Hepatocyte (in vitro differentiated cells): Measurements from ENCODE around the gene SPSB4. TPM values are rescaled to one million over a fixed set of nuclear protein-coding genes. Genes with fewer than 3 reads are reported as not detected.

Experiments used
- DNase-seq: peaks from one replicate; pipeline ENCODE4 v3.0.0-alpha.2; 2016; ENCODE audit warnings: low spot score
- H2AFZ ChIP-seq: fragments of 200-600 bp; sonication (generic); 2 replicates; pipeline ENCODE4 v1.6.0; 2016; ENCODE audit warnings: antibody characterized with exemption, mild to moderate bottlenecking
- H3K27ac ChIP-seq: fragments of 200-600 bp; sonication (generic); 2 replicates; pipeline ENCODE4 v1.5.1; 2016; ENCODE audit warnings: mild to moderate bottlenecking
- H3K27me3 ChIP-seq: fragments of 200-600 bp; sonication (generic); 2 replicates; pipeline ENCODE4 v1.6.1; 2016
- H3K36me3 ChIP-seq: fragments of 200-600 bp; sonication (generic); replicated peaks from 2 replicates; pipeline ENCODE4 v1.5.1; 2016; ENCODE audit warnings: low read depth; ENCODE audit not compliant: insufficient read depth
- H3K4me1 ChIP-seq: fragments of 200-600 bp; sonication (generic); 2 replicates; pipeline ENCODE4 v1.5.1; 2016; ENCODE audit warnings: mild to moderate bottlenecking, moderate library complexity; ENCODE audit not compliant: insufficient read depth
- H3K4me2 ChIP-seq: fragments of 200-600 bp; sonication (generic); 2 replicates; pipeline ENCODE4 v1.6.0; 2016
- H3K4me3 ChIP-seq: fragments of 200-600 bp; sonication (generic); 2 replicates; pipeline ENCODE4 v1.5.1; 2016; ENCODE audit warnings: mild to moderate bottlenecking
- H3K79me2 ChIP-seq: fragments of 200-600 bp; sonication (generic); 2 replicates; pipeline ENCODE4 v1.6.0; 2017; ENCODE audit warnings: mild to moderate bottlenecking
- H3K9me2 ChIP-seq: fragments of 200-600 bp; sonication (generic); replicated peaks from 2 replicates; pipeline ENCODE4 v1.6.0; 2017; ENCODE audit warnings: mild to moderate bottlenecking; ENCODE audit not compliant: insufficient read depth
- H3K9me3 ChIP-seq: fragments of 200-600 bp; sonication (generic); 2 replicates; pipeline ENCODE4 v1.5.1; 2016; ENCODE audit warnings: low read depth, mild to moderate bottlenecking
- H4K20me1 ChIP-seq: fragments of 200-600 bp; sonication (generic); 2 replicates; pipeline ENCODE4 v1.6.0; 2016; ENCODE audit warnings: mild to moderate bottlenecking; ENCODE audit not compliant: insufficient read depth, poor library complexity, severe bottlenecking
- EZH2 ChIP-seq: fragments of 200-600 bp; sonication (generic); IDR thresholded peaks from 2 replicates; pipeline ENCODE4 v1.6.1; 2016; ENCODE audit warnings: antibody characterized with exemption, mild to moderate bottlenecking, borderline replicate concordance
- EZH2phosphoT487 ChIP-seq: fragments of 200-600 bp; sonication (generic); IDR thresholded peaks from one replicate; pipeline ENCODE4 v1.6.1; 2018; ENCODE audit warnings: antibody characterized with exemption, mild to moderate bottlenecking, low read depth, moderate library complexity; ENCODE audit not compliant: unreplicated experiment, severe bottlenecking
- WGBS: methylation state at CpG from one replicate; pipeline ENCODE4 v1.1.6; 2016; ENCODE audit warnings: low lambda C conversion rate; ENCODE audit errors: missing lambda C conversion rate; 5-methylcytosine and 5-hydroxymethylcytosine counted together
- polyA plus RNA-seq: library from polyadenylated mRNA; unstranded; fragments of >200 nt; fragmentation: Nextera tagmentation; extraction: Ambion mirVana; gene quantifications from 2 replicates; pipeline ENCODE4 v1.2.1, GENCODE V29; 2016
- total RNA-seq: library from RNA; depleted of rRNA; stranded (reverse); fragments of >200 nt; gene quantifications from 2 replicates; pipeline ENCODE4 v1.2.3, GENCODE V29; 2014
- TF ChIP-seq, protein P1 (sequence below): fragments of 200-600 bp; sonication (generic); IDR thresholded peaks from 2 replicates; pipeline ENCODE4 v1.5.1; 2016; ENCODE audit warnings: antibody characterized with exemption, mild to moderate bottlenecking; ENCODE audit not compliant: poor library complexity

Gene SPSB4
- total and polyA plus RNA-seq, 2 experiments from 2014 or later, result 1.0 to 1.3 TPM

DNA sequence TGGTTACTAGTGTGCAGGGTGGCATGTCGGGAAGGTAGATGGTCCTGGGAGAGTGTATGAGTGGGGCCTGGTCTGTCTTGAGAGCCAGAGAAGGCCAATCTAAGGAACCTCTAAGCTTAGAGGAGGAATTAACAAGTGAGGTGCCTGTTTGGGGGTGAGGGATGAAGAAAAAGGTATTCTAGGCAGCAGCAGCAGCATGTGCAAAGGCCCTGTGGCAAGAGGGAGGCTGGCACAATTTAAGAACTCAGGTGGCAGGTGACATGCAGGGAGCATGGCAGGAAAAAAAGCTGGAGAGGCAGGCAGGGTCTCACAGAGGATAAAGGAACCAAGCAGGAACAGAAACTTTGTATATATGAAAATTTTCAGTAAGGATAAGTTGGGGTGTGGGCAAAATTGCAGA, 51.2 kb downstream of the SPSB4 start:
- no peak overlapping the region for H3K4me2 ChIP-seq
- no peak overlapping the region for H3K27ac ChIP-seq
- 100% methylated on average over 1 of the region's 1 CpG for WGBS

DNA sequence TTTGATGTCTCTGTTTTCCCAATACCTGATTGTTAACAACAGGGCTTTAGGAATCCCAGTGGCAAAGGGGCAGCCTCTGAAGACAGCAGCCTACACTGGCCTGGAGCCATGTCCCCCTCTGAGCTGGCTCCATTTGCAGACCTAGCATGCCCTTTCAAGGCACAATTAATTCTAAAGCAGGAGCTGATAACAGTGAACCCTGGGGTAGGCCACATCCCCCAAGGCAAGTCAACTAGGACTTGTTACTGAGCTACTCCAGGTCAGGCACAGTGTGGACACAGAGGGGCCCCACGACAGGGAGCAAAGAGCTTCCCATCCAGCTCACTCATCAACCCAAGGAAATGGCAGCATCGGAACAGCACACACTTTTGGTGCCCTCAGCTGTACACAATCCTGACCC, 51.9 kb downstream of the SPSB4 start:
- H3K4me2 ChIP-seq, result no peak overlapping the region
- no peak for DNase-seq
- no peak overlapping the region for H3K4me3 ChIP-seq
- no peak overlapping the region for H2AFZ ChIP-seq
- no peaks in the 10 kb centered on the region for H3K79me2 ChIP-seq
- 46% methylated on average over 2 of the region's 2 CpGs for WGBS
- no peaks in the 10 kb centered on the region for H3K9me3 ChIP-seq
- no peak overlapping the region for H3K27ac ChIP-seq
- TF ChIP-seq EZH2phosphoT487 (no peak), EZH2 (no peak)
- TF ChIP-seq, protein P1, sequence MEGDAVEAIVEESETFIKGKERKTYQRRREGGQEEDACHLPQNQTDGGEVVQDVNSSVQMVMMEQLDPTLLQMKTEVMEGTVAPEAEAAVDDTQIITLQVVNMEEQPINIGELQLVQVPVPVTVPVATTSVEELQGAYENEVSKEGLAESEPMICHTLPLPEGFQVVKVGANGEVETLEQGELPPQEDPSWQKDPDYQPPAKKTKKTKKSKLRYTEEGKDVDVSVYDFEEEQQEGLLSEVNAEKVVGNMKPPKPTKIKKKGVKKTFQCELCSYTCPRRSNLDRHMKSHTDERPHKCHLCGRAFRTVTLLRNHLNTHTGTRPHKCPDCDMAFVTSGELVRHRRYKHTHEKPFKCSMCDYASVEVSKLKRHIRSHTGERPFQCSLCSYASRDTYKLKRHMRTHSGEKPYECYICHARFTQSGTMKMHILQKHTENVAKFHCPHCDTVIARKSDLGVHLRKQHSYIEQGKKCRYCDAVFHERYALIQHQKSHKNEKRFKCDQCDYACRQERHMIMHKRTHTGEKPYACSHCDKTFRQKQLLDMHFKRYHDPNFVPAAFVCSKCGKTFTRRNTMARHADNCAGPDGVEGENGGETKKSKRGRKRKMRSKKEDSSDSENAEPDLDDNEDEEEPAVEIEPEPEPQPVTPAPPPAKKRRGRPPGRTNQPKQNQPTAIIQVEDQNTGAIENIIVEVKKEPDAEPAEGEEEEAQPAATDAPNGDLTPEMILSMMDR, result no peak
- H3K27me3 ChIP-seq, result no peaks in the 10 kb centered on the region
- peaks cover 8% of the 10 kb centered on the region for H3K4me1 ChIP-seq
- H4K20me1 ChIP-seq, result no peaks in the 10 kb centered on the region
- H3K9me2 ChIP-seq, result no peaks in the 10 kb centered on the region
- no peaks in the 10 kb centered on the region for H3K36me3 ChIP-seq

More for the DNA sequence above, 51.2 kb downstream of the SPSB4 start:
- H3K4me3 ChIP-seq, result no peak overlapping the region
- DNase-seq, result no peak
- H3K9me2 ChIP-seq, result no peaks in the 10 kb centered on the region
- H3K27me3 ChIP-seq, result no peaks in the 10 kb centered on the region
- H3K4me1 ChIP-seq, result peaks cover 8% of the 10 kb centered on the region
- H3K79me2 ChIP-seq, result no peaks in the 10 kb centered on the region
- no peak overlapping the region for H2AFZ ChIP-seq
- H3K36me3 ChIP-seq, result no peaks in the 10 kb centered on the region
- TF ChIP-seq EZH2phosphoT487 (no peak), EZH2 (no peak)
- TF ChIP-seq, protein P1, result no peak
- H3K9me3 ChIP-seq, result no peaks in the 10 kb centered on the region
- H4K20me1 ChIP-seq, result no peaks in the 10 kb centered on the region

DNA sequence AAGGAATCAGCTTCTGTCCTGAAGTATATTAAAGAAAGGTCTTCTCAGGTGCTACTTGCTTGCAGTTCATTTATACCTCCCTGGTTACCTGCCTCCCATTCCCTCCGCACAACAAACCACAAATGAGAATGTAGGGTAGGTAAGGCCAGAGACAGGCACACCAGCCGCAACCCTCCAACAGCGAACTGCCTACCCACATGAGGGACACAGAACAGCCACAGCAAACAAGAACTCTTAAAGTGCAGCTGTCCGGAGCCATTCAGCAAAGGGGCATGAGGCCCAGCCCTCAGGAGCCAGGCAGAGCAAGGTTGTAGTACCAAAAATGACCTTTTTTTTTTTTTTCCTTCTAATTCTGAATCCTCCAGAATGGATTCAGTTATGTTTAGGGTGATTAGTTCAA, 52.4 kb downstream of the SPSB4 start:
- Histone ChIP-seq H3K4me3 (no peak overlapping the region), H3K36me3 (no peaks in the 10 kb centered on the region), H3K9me3 (no peaks in the 10 kb centered on the region), H3K79me2 (no peaks in the 10 kb centered on the region), H3K4me2 (no peak overlapping the region), H2AFZ (no peak overlapping the region), H3K4me1 (peaks cover 8% of the 10 kb centered on the region), H3K27me3 (no peaks in the 10 kb centered on the region), H3K27ac (no peak overlapping the region), H4K20me1 (no peaks in the 10 kb centered on the region), H3K9me2 (no peaks in the 10 kb centered on the region)
- 92% methylated on average over 4 of the region's 4 CpGs for WGBS
- no peak for TF ChIP-seq EZH2phosphoT487
- TF ChIP-seq EZH2, result no peak
- no peak for DNase-seq

DNA sequence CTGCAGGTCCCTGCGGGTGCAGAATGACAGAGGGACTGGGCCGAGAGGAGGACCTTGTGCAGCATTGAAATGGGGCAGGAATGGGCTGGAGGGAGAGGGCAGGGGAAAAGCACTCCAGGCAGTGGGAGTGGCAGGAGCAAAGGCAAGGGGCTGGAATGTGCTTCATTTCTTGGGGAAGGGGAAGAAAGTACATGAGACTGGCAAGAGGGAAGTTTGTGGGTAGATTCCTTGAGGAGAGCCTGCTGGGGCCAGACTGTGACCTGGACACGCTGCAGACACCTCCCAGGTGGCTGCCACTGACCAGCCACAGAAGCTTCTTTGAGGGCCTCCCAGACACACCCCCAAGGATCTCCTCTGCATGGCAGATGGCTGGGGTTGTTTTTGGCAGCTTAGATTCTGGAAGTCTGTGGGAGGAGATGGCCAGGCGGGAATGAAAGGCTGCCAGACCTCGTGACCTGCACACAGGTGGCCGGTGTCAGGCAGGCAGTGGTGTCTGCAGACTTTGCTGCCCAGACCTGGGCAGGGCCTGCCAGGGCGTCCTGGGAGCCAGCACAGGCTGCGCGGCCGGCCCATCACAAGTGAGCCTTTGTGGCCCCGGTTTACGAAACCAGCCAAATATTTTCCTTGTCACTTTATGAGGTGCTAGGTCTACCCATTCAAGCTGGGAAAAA, 53.1 kb downstream of the SPSB4 start:
- no peak overlapping the region for H3K4me2 ChIP-seq
- no peak overlapping the region for H3K4me3 ChIP-seq
- H3K27me3 ChIP-seq, result no peaks in the 10 kb centered on the region
- no peaks in the 10 kb centered on the region for H3K9me3 ChIP-seq
- 60% methylated on average over 12 of the region's 12 CpGs for WGBS
- no peaks in the 10 kb centered on the region for H3K36me3 ChIP-seq
- peaks cover 8% of the 10 kb centered on the region for H3K4me1 ChIP-seq
- TF ChIP-seq EZH2phosphoT487 (no peak), EZH2 (no peak)
- TF ChIP-seq, protein P1, result no peak
- no peaks in the 10 kb centered on the region for H3K79me2 ChIP-seq
- H3K27ac ChIP-seq, result no peak overlapping the region
- peak; percentile 30 for DNase-seq
- H3K9me2 ChIP-seq, result no peaks in the 10 kb centered on the region
- H4K20me1 ChIP-seq, result no peaks in the 10 kb centered on the region
- H2AFZ ChIP-seq, result no peak overlapping the region
